ENCODE measurements around the gene KIF16B.
A peak's percentile ranks its signal among the peaks of the same experiment; 100 is the strongest.

Gene KIF16B

DNA sequence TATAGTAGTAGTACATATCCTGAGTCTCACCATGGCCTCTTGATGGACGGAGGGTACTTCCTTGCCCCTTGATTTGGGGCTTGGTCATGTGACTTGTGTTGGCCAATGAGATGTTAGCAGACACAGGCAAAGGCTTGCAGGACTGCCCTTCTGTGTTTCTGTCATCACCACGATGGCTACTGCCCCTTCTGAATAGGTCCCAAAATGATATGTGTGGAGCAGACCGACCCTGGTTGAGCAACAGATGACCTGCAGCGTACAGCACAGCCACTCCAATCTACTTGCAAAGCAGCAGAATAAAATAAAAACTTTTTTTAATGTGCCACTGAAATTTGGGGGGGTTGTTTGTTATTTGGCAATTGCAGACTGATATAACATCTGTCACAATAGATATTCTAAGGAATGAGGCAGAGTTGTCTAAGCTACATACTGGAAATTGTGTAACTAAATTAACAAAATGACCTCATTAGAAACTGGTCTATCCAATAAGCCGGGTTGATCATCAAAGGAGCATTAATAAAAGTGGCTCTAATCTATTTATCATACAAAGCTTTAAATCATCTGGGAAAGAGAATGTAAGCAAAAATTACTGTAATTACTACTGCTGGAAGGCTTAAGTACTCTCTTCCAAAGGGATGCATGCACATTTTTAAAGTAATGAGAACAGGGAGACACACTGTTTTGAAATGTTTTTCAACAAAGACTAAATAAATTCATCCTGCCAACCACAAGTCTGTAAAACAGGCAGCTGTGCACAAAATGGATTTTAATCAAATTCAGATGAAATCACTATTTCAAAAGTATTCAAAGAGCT, 209.5 kb downstream of the KIF16B start:
- peak; percentile 70 for DNase-seq (ENCODE audit: extremely low read depth, low read depth)
- TF ChIP-seq, protein P1, sequence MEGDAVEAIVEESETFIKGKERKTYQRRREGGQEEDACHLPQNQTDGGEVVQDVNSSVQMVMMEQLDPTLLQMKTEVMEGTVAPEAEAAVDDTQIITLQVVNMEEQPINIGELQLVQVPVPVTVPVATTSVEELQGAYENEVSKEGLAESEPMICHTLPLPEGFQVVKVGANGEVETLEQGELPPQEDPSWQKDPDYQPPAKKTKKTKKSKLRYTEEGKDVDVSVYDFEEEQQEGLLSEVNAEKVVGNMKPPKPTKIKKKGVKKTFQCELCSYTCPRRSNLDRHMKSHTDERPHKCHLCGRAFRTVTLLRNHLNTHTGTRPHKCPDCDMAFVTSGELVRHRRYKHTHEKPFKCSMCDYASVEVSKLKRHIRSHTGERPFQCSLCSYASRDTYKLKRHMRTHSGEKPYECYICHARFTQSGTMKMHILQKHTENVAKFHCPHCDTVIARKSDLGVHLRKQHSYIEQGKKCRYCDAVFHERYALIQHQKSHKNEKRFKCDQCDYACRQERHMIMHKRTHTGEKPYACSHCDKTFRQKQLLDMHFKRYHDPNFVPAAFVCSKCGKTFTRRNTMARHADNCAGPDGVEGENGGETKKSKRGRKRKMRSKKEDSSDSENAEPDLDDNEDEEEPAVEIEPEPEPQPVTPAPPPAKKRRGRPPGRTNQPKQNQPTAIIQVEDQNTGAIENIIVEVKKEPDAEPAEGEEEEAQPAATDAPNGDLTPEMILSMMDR (IDR thresholded peaks at IDR 0.05; ENCODE audit: low read depth, low read length) = no peak

DNA sequence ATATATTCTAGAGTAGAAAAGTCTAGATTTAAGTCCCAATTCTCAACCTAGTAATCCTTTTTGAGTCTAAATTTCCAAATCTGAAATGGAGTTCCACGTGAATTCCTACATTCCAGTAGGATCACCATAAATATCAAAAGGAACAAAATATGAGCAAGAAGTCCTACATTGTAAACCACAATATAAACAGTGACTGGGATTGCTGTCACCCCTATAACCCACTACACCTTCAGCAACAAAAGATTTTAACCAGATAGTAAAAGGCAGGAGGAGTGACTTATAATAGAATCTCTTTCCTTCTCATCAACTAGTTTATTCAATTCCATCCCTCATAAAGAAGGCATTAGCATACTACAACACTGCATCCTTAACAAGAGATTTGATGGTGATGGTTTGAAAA, 210.6 kb downstream of the KIF16B start:
- TF ChIP-seq, protein P1 (IDR thresholded peaks at IDR 0.05; ENCODE audit: low read depth, low read length) = no peak
- no peak for DNase-seq (ENCODE audit: extremely low read depth, low read depth)

DNA sequence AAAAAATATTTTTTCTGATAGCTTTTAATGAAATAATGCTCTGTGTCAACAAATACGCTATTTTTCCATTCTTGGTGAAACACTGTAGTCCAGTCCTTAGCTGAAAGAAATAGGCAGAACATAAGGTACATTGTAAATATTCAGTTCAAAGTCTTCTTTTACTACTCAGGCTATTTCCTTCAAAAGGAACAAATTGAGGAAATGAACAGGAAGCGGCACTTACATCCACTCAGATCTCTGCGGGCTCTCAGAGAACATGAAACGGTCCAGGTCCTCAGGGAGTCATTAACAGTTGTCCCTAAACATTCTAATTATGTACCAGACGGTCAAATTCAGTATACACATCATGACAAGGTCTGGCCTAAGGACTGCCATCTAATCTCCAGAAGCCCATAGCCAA, 212.6 kb downstream of the KIF16B start:
- no peak for DNase-seq (ENCODE audit: extremely low read depth, low read depth)
- TF ChIP-seq, protein P1 (IDR thresholded peaks at IDR 0.05; ENCODE audit: low read depth, low read length) = no peak

DNA sequence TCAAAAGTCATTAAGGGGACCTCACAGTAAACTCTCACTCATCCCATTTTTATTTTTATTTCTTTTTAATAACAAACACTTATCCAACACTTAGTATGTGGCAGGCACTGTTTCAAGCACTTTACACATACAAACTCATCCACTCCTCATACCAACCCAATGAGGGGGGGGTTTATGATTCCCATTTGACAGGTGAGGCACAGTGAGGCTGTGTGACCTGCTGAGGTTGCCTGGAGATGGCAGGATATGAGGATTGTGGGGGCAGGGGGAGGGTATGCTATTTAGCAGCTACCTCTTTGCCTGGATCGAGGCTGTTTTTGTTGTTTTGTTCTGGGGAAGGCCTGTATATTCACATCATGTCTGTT, 219.8 kb downstream of the KIF16B start:
- DNase-seq (ENCODE audit: extremely low read depth, low read depth) = no peak
- TF ChIP-seq, protein P1 (IDR thresholded peaks at IDR 0.05; ENCODE audit: low read depth, low read length) = no peak

DNA sequence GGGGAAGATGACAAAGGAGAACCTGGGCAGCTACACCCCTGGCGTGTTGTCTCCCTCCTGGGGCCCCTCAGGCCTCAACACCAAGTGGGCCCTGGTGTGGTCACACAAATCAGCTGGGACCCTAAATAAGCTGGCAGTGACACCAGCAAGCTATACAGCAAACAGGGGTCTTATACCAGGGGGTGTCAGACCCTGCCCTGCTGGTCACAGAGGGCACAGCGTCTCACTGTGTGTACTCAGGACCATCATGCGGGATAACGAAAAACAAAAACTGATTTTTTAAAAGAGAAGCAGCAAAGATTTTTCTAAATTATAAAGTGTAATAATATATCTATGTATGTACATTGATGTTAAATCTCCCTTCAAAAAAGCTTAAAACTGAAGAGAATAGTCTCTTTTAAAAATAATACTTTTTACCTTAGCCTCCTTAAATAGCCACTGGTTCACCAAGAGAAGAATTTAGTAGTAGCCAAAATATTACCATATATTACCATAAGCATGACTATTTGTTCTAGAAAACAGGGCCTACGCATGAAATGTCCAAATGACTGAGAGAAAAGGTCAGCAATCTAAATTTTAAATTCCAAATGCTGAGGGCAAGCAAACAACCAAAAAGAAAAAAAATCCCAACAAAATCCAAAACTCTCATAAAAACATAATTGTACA, 220.4 kb downstream of the KIF16B start:
- TF ChIP-seq, protein P1 (IDR thresholded peaks at IDR 0.05; ENCODE audit: low read depth, low read length) = no peak
- no peak for DNase-seq (ENCODE audit: extremely low read depth, low read depth)

DNA sequence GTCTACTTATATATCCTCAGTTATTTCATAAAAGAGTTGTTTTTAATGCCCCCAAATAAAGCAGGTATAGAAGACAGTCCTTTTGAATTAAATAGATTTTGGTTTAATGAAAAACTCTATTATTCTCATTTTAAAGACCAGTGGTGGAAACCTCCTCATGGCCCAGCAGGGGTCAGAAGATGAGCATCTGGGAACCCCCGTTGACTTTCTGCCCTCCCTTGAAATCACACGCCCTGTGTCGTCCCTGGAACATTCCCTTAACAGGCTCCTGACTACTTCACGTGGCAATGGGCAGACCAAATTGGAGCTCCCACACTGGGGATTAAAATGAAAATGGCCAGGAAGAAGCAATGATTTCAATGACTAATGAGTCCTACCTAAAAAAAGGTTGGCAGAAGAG, 220.9 kb downstream of the KIF16B start:
- TF ChIP-seq, protein P1 (IDR thresholded peaks at IDR 0.05; ENCODE audit: low read depth, low read length) = no peak
- DNase-seq (ENCODE audit: extremely low read depth, low read depth) = no peak

DNA sequence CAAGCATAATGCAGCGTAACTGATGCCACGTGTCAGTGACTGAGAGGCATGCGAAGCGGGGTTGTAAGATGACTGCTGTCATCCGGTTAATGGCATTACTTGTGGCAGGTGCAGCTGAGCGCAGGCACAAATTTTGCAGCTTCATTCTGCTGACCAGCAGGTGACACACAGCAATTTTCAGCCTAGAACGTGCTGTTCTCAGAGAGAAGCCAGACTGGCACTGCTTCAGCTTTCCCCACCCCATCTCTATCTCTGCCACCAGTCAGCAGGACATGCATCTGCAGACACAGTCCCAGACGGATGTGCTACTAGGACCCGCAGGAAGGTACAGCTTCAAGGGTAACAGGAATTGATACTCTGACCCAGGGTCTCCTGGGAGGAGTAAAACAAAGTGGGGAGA, 221.8 kb downstream of the KIF16B start:
- DNase-seq (ENCODE audit: extremely low read depth, low read depth) = no peak
- TF ChIP-seq, protein P1 (IDR thresholded peaks at IDR 0.05; ENCODE audit: low read depth, low read length) = no peak

Data from AG09319 (cell line).